Measurements from ENCODE around the gene FANCI.

GRCh38 chr15:89227425-89227824 is 16.4 kb upstream of the FANCI start:
- TF ChIP-seq CTCF (IDR thresholded peaks at IDR 0.05; ENCODE audit: low read length) (no peak), EZH2 (optimal IDR thresholded peaks at IDR 0.05; ENCODE audit: low read depth, low read length) (no peak), EZH2phosphoT487 (IDR thresholded peaks at IDR 0.05; ENCODE audit: low read length) (no peak)
